Hepatocyte (in vitro differentiated cells): Measurements from ENCODE around the gene CD226.

Experiments used
- EZH2 ChIP-seq: fragments of 200-600 bp; sonication (generic); IDR thresholded peaks from 2 replicates; pipeline ENCODE4 v1.6.1; 2016; ENCODE audit warnings: antibody characterized with exemption, mild to moderate bottlenecking, borderline replicate concordance
- EZH2phosphoT487 ChIP-seq: fragments of 200-600 bp; sonication (generic); IDR thresholded peaks from one replicate; pipeline ENCODE4 v1.6.1; 2018; ENCODE audit warnings: antibody characterized with exemption, mild to moderate bottlenecking, low read depth, moderate library complexity; ENCODE audit not compliant: unreplicated experiment, severe bottlenecking
- TF ChIP-seq, protein P1 (sequence below): fragments of 200-600 bp; sonication (generic); IDR thresholded peaks from 2 replicates; pipeline ENCODE4 v1.5.1; 2016; ENCODE audit warnings: antibody characterized with exemption, mild to moderate bottlenecking; ENCODE audit not compliant: poor library complexity

DNA sequence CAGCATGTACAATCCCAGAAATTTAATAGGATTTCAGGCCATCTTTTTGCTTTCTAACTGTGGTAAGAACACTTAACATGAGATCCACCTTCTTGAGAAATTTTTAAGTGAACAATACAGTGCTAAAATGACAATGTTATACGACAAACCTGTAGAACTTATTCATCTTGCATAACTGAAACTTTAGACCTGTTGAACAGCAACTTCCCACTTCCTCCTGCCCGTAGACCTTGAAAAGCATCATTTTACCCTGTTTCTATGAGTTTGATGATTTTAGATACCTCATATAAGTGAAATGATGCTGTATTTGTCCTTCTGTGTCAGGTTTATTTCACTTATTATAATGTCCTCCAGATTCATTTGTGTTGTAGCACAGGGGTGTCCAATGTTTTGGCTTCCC is 128.2 kb downstream of the CD226 start:
- TF ChIP-seq, protein P1, sequence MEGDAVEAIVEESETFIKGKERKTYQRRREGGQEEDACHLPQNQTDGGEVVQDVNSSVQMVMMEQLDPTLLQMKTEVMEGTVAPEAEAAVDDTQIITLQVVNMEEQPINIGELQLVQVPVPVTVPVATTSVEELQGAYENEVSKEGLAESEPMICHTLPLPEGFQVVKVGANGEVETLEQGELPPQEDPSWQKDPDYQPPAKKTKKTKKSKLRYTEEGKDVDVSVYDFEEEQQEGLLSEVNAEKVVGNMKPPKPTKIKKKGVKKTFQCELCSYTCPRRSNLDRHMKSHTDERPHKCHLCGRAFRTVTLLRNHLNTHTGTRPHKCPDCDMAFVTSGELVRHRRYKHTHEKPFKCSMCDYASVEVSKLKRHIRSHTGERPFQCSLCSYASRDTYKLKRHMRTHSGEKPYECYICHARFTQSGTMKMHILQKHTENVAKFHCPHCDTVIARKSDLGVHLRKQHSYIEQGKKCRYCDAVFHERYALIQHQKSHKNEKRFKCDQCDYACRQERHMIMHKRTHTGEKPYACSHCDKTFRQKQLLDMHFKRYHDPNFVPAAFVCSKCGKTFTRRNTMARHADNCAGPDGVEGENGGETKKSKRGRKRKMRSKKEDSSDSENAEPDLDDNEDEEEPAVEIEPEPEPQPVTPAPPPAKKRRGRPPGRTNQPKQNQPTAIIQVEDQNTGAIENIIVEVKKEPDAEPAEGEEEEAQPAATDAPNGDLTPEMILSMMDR, result no peak
- TF ChIP-seq EZH2 (no peak), EZH2phosphoT487 (no peak)
